MM.1S (cell line): ENCODE results near the gene PLA2G4E.

Experiments
- CTCF ChIP-seq: fragments of 300-600 bp; sonication (generic); IDR thresholded peaks from 2 replicates; pipeline ENCODE4 v1.5.1; 2016; ENCODE audit warnings: antibody characterized with exemption, low read length, mixed read lengths
- EZH2 ChIP-seq: fragments of 300-600 bp; sonication (generic); optimal IDR thresholded peaks from 2 replicates; pipeline ENCODE3; 2017; ENCODE audit warnings: low read depth, mild to moderate bottlenecking, antibody characterized with exemption, low read length, mixed read lengths
- EZH2phosphoT487 ChIP-seq: fragments of 300-600 bp; sonication (generic); IDR thresholded peaks from 2 replicates; pipeline ENCODE4 v1.6.1; 2018; ENCODE audit warnings: antibody characterized with exemption, low read length

GRCh38 chr15:41987925-41988275, 32.9 kb downstream of the PLA2G4E start:
- TF ChIP-seq EZH2, result no peak
- TF ChIP-seq CTCF, result no peak
- no peak for TF ChIP-seq EZH2phosphoT487
